ENCODE measurements around the gene ESD.

DNA sequence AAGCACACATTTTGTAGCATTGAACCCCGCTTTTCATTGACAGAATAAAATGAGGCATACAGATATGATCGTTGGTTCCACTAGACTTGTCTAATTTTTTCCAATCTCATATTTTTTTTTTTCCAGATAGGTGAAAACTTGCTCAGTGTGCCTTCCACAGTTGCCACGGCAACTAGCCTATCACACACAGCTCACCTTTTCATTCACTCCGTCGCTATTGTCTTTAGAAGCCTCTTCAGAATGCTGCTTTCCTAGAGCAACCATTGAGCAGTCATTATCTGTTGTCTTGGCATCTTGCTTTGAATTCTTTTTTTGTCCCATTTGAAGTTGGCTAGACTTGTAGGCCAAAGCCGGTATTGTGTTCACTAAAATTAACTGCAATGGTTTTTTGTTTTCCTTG is 37.7 kb upstream of the ESD start:
- TF ChIP-seq POLR2A (IDR thresholded peaks at IDR 0.05), result no peak
- TF ChIP-seq, protein P1, sequence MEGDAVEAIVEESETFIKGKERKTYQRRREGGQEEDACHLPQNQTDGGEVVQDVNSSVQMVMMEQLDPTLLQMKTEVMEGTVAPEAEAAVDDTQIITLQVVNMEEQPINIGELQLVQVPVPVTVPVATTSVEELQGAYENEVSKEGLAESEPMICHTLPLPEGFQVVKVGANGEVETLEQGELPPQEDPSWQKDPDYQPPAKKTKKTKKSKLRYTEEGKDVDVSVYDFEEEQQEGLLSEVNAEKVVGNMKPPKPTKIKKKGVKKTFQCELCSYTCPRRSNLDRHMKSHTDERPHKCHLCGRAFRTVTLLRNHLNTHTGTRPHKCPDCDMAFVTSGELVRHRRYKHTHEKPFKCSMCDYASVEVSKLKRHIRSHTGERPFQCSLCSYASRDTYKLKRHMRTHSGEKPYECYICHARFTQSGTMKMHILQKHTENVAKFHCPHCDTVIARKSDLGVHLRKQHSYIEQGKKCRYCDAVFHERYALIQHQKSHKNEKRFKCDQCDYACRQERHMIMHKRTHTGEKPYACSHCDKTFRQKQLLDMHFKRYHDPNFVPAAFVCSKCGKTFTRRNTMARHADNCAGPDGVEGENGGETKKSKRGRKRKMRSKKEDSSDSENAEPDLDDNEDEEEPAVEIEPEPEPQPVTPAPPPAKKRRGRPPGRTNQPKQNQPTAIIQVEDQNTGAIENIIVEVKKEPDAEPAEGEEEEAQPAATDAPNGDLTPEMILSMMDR (IDR thresholded peaks at IDR 0.05), result no peak

Measured in testis (tissue), 2 donors.